IMR-90 (cell line): Measurements from ENCODE around the gene GPR176. TPM values are rescaled to one million over a fixed set of nuclear protein-coding genes. Genes with fewer than 3 reads are reported as not detected.

ENCODE experiments used
- ATAC-seq: fragments of 200-7000 bp; cut with Tn5 transposase; 2 replicates; pipeline ENCODE4 v1.9.1; 2020; ENCODE audit warnings: low read depth, mild to moderate bottlenecking, moderate library complexity
- BruUV-seq: library from RNA; stranded (reverse); fragments of 400-500 nt; replicated peaks from 2 replicates; lab custom pipeline; 2021; lab: Mats Ljungman, UMichigan
- CTCF ChIA-PET: fragments of 300-600 bp; formaldehyde crosslinking; extraction: SDS; loops from one replicate; lab custom pipeline; 2021; ENCODE audit warnings: antibody characterized with exemption; lab: Yijun Ruan, JAX
- POLR2A ChIA-PET: fragments of 300-600 bp; sonication (Branson Sonifier 250); formaldehyde crosslinking; loops from one replicate; lab custom pipeline; 2022; ENCODE audit warnings: antibody characterized with exemption; ENCODE audit not compliant: unreplicated experiment; lab: Charles Lee
- DNase-seq: peaks from one replicate; pipeline ENCODE4 v3.0.0; 2013
- H2AFZ ChIP-seq: replicated peaks from 2 replicates; pipeline ENCODE3; 2013; ENCODE audit warnings: low read length, mild to moderate bottlenecking; ENCODE audit not compliant: poor library complexity
- H2AK5ac ChIP-seq: 2 replicates; pipeline ENCODE4 v1.6.1; 2013; ENCODE audit warnings: low read depth, low read length, inconsistent platforms
- H2AK9ac ChIP-seq: replicated peaks from 2 replicates; pipeline ENCODE3; 2013; ENCODE audit warnings: mild to moderate bottlenecking, low read depth, low read length, moderate library complexity; ENCODE audit not compliant: poor library complexity
- H2BK120ac ChIP-seq: 2 replicates; pipeline ENCODE4 v1.6.1; 2013; ENCODE audit warnings: low read depth, low read length, inconsistent platforms
- H2BK15ac ChIP-seq: 3 replicates; pipeline ENCODE4 v1.6.1; 2013; ENCODE audit warnings: low read depth, low read length, inconsistent platforms
- H2BK20ac ChIP-seq: 2 replicates; pipeline ENCODE4 v1.6.1; 2013; ENCODE audit warnings: low read depth, mild to moderate bottlenecking, inconsistent platforms, low read length, moderate library complexity
- H2BK5ac ChIP-seq: 2 replicates; pipeline ENCODE4 v1.6.1; 2013; ENCODE audit warnings: mild to moderate bottlenecking, low read depth, low read length, inconsistent platforms; ENCODE audit not compliant: poor library complexity, severe bottlenecking
- H3K14ac ChIP-seq: replicated peaks from 2 replicates; pipeline ENCODE4 v1.6.1; 2013; ENCODE audit warnings: low read depth, low read length, inconsistent platforms
- H3K18ac ChIP-seq: 2 replicates; pipeline ENCODE4 v1.6.1; 2013; ENCODE audit warnings: low read depth, low read length, control low read depth
- H3K23ac ChIP-seq: 2 replicates; pipeline ENCODE4 v1.6.1; 2013; ENCODE audit warnings: low read depth, low read length, inconsistent platforms
- H3K27ac ChIP-seq: 2 replicates; pipeline ENCODE4 v1.5.1; 2013; ENCODE audit warnings: mild to moderate bottlenecking, control low read depth, low read length; ENCODE audit not compliant: insufficient read depth
- H3K27me3 ChIP-seq: 2 replicates; pipeline ENCODE4 v1.6.1; 2013; ENCODE audit warnings: low read length; ENCODE audit not compliant: control insufficient read depth, insufficient read depth
- H3K36me3 ChIP-seq: 2 replicates; pipeline ENCODE4 v1.6.1; 2013; ENCODE audit warnings: low read length, mixed read lengths; ENCODE audit not compliant: control insufficient read depth, insufficient read depth
- H3K4ac ChIP-seq: 2 replicates; pipeline ENCODE4 v1.6.1; 2013; ENCODE audit warnings: low read depth, low read length, inconsistent platforms
- H3K4me1 ChIP-seq: 2 replicates; pipeline ENCODE4 v1.6.1; 2013; ENCODE audit warnings: low read length, mixed read lengths; ENCODE audit not compliant: control insufficient read depth, insufficient read depth
- H3K4me2 ChIP-seq: 2 replicates; pipeline ENCODE4 v1.6.1; 2013; ENCODE audit warnings: low read depth, mild to moderate bottlenecking, control low read depth, low read length, moderate library complexity
- H3K4me3 ChIP-seq: 2 replicates; pipeline ENCODE4 v1.5.1; 2013; ENCODE audit warnings: low read depth, mild to moderate bottlenecking, control low read depth, low read length, moderate library complexity; ENCODE audit not compliant: insufficient read depth
- H3K56ac ChIP-seq: 2 replicates; pipeline ENCODE4 v1.6.1; 2013; ENCODE audit warnings: low read length, inconsistent platforms; ENCODE audit not compliant: insufficient read depth; ENCODE audit errors: extremely low read depth
- H3K79me1 ChIP-seq, 2 experiments: 2 replicates each; pipeline ENCODE4 v1.6.1; 2013; ENCODE audit warnings: low read length in 2 of 2, inconsistent platforms in 1 of 2, low read depth in 1 of 2
- H3K9ac ChIP-seq: 2 replicates; pipeline ENCODE4 v1.6.1; 2013; ENCODE audit warnings: low read depth, low read length, control low read depth
- H3K9me1 ChIP-seq: 2 replicates; pipeline ENCODE4 v1.6.1; 2013; ENCODE audit warnings: low read length, inconsistent platforms; ENCODE audit not compliant: insufficient read depth
- H3K9me3 ChIP-seq: 2 replicates; pipeline ENCODE4 v1.6.1; 2013; ENCODE audit warnings: low read length; ENCODE audit not compliant: control insufficient read depth, insufficient read depth
- H4K20me1 ChIP-seq: 2 replicates; pipeline ENCODE4 v1.6.1; 2013; ENCODE audit warnings: low read length, inconsistent platforms; ENCODE audit not compliant: insufficient read depth
- H4K5ac ChIP-seq: 2 replicates; pipeline ENCODE4 v1.6.1; 2013; ENCODE audit warnings: mild to moderate bottlenecking, low read depth, low read length, control low read depth
- H4K8ac ChIP-seq, 2 experiments: 2 replicates each; pipeline ENCODE4 v1.6.1; 2013; ENCODE audit warnings: low read depth in 2 of 2, low read length in 2 of 2, control low read depth in 1 of 2, inconsistent platforms in 1 of 2
- H4K91ac ChIP-seq: 2 replicates; pipeline ENCODE4 v1.6.1; 2013; ENCODE audit warnings: low read depth, low read length, inconsistent platforms; ENCODE audit not compliant: insufficient read depth
- BHLHE40 ChIP-seq: fragments of 150-350 bp; IDR thresholded peaks from 2 replicates; pipeline ENCODE4 v1.6.1; 2016; ENCODE audit warnings: mild to moderate bottlenecking, low read depth, low read length
- CEBPB ChIP-seq: IDR thresholded peaks from 2 replicates; pipeline ENCODE4 v1.6.1; 2012; ENCODE audit warnings: low read depth, low read length, improper control_type of control experiment
- CHD1 ChIP-seq: IDR thresholded peaks from 2 replicates; pipeline ENCODE4 v1.6.1; 2012; ENCODE audit warnings: low read depth, low read length, improper control_type of control experiment
- FOS ChIP-seq: fragments of 150-350 bp; IDR thresholded peaks from 2 replicates; pipeline ENCODE4 v1.6.1; 2016; ENCODE audit warnings: low read depth, low read length
- MAFK ChIP-seq: IDR thresholded peaks from 2 replicates; pipeline ENCODE4 v1.6.1; 2012; ENCODE audit warnings: low read depth, low read length, improper control_type of control experiment
- MAZ ChIP-seq: IDR thresholded peaks from 2 replicates; pipeline ENCODE4 v1.6.1; 2012; ENCODE audit warnings: low read depth, mild to moderate bottlenecking, low read length, improper control_type of control experiment, moderate library complexity, borderline replicate concordance
- MXI1 ChIP-seq: IDR thresholded peaks from 2 replicates; pipeline ENCODE4 v1.6.1; 2012; ENCODE audit warnings: low read depth, mild to moderate bottlenecking, low read length, moderate library complexity, borderline replicate concordance
- NFE2L2 ChIP-seq: fragments of 150-350 bp; IDR thresholded peaks from 2 replicates; pipeline ENCODE4 v1.6.1; 2016; ENCODE audit warnings: low read depth, mild to moderate bottlenecking, low read length
- POLR2A ChIP-seq: IDR thresholded peaks from 2 replicates; pipeline ENCODE4 v1.6.1; 2012; ENCODE audit warnings: mild to moderate bottlenecking, low read depth, low read length
- RAD21 ChIP-seq: IDR thresholded peaks from 2 replicates; pipeline ENCODE4 v1.6.1; 2012; ENCODE audit warnings: low read length, improper control_type of control experiment
- RCOR1 ChIP-seq: IDR thresholded peaks from 2 replicates; pipeline ENCODE4 v1.6.1; 2012; ENCODE audit warnings: mild to moderate bottlenecking, low read length, improper control_type of control experiment; ENCODE audit not compliant: insufficient replicate concordance
- RFX5 ChIP-seq: IDR thresholded peaks from 2 replicates; pipeline ENCODE4 v1.8.0; 2012; ENCODE audit warnings: low read depth, mild to moderate bottlenecking, low read length, moderate library complexity
- SMC3 ChIP-seq: fragments of 150-350 bp; IDR thresholded peaks from 2 replicates; pipeline ENCODE4 v1.6.1; 2016; ENCODE audit warnings: low read depth, mild to moderate bottlenecking, antibody characterized with exemption, low read length, moderate library complexity
- WGBS, 2 experiments: methylation state at CpG; one replicate each; pipeline versions ENCODE4 v1.1.5 to v1.1.7; 2013; ENCODE audit warnings: missing lambda C conversion rate in 2 of 2; ENCODE audit not compliant: insufficient read length in 1 of 2; ENCODE audit errors: extremely low coverage in 2 of 2; 5-methylcytosine and 5-hydroxymethylcytosine counted together
- dilution Hi-C: fragments of 300-500 bp; cut with HindIII; formaldehyde crosslinking; loops from one replicate; pipeline ENCODE4 v1.14.3; 2018; ENCODE audit warnings: low sequenced_read_pairs; ENCODE audit not compliant: unreplicated experiment
- in situ Hi-C: fragments of 300-500 bp; cut with MboI; formaldehyde crosslinking; loops from 3 replicates; pipeline ENCODE4 v1.14.3; 2019; ENCODE audit warnings: low sequenced_read_pairs, inconsistent platforms, mixed read lengths
- intact Hi-C: fragments of 100-400 bp; cut with micrococcal nuclease; formaldehyde crosslinking; loops from 2 replicates; pipeline ENCODE4 v1.10.0; 2022
- polyA plus RNA-seq, 3 experiments: library from polyadenylated mRNA; depleted of rRNA; stranded (reverse); fragments of >200 nt; gene quantifications; 2 replicates each; pipeline ENCODE4 v1.2.3, GENCODE V29; 2012; ENCODE audit warnings: low replicate concordance in 1 of 3
- total RNA-seq: library from RNA; depleted of rRNA; stranded (reverse); fragments of >200 nt; gene quantifications from 2 replicates; pipeline ENCODE4 v1.2.3, GENCODE V29; 2012
- TF ChIP-seq, protein P1 (sequence below): fragments of 150-350 bp; IDR thresholded peaks from 2 replicates; pipeline ENCODE4 v1.6.1; 2017; ENCODE audit warnings: mild to moderate bottlenecking, antibody characterized with exemption, low read length, low read depth
- TF ChIP-seq, protein P2 (sequence below): conservative IDR thresholded peaks from 2 replicates; pipeline ENCODE4 v1.5.1; 2012; ENCODE audit warnings: mild to moderate bottlenecking, low read depth, low read length, improper control_type of control experiment
- TF ChIP-seq, protein P3 (sequence below): fragments of 150-350 bp; IDR thresholded peaks from 2 replicates; pipeline ENCODE4 v1.6.1; 2016; ENCODE audit warnings: low read depth, mild to moderate bottlenecking, low read length, moderate library complexity, borderline replicate concordance

GPR176 gene
- total and polyA plus RNA-seq, 2 of the 4 experiments (the other 2 are of a cell fraction): 114 to 246 TPM

DNA sequence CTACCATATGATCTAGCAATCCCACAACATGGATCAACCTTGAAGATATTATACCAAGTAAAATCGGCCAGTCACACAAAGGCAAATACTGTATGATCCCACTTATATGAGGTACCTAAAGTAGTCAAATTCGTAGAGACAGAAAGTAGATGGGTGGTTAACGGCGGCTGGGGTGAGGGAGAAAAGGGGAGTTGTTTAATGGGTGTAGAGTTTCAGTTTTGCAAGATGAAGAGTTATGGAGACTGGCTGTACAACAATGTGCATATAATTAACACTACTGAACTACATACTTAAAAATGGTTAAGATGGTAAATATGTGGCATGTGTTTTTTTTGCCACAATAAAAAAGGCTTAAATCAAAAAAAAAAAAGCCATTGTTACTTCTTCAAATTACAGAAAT lies 60.4 kb downstream of the GPR176 start:
- Histone ChIP-seq H3K18ac (no peak overlapping the region), H3K4me3 (no peak overlapping the region), H3K23ac (no peak overlapping the region), H4K91ac (no peak overlapping the region), H4K20me1 (peaks cover 69% of the 10 kb centered on the region; the same call in 1 of the 2 replicates), H2BK20ac (no peak overlapping the region), H3K36me3 (0 out of 2 replicates have a peak, but pooled peaks cover 1% of the 10 kb centered on the region), H2AFZ (no peak overlapping the region), H3K4me2 (no peak overlapping the region), H3K27ac (no peak overlapping the region), H2AK9ac (no peak overlapping the region), H2BK5ac (no peak overlapping the region), H3K56ac (no peak overlapping the region), H3K9ac (no peak overlapping the region), H3K9me1 (peaks cover 8% of the 10 kb centered on the region), H3K14ac (no peak overlapping the region), H3K79me1 (peaks cover 23 to 78% of the 10 kb centered on the region in 2 experiments), H3K4me1 (peaks cover 15% of the 10 kb centered on the region), H3K27me3 (no peaks in the 10 kb centered on the region), H2AK5ac (no peak overlapping the region), H4K5ac (no peak overlapping the region), H2BK15ac (no peak overlapping the region), H2BK120ac (no peak overlapping the region), H3K4ac (no peak overlapping the region), H4K8ac (no peak overlapping the region), H3K9me3 (no peaks in the 10 kb centered on the region)
- dilution Hi-C loops: no loop called here
- CTCF ChIA-PET: interaction anchor here (0.6 kb wide), 1 partner anchor 210 kb away, joined by 3 read pairs; no protein-coding TSS in a partner anchor
- no CpG with 5 or more reads among the region's 4 CpGs for WGBS, 2 experiments
- no TSS peak for BruUV-seq
- ATAC-seq: no peak
- in situ Hi-C loops: no loop called here
- intact Hi-C loops: loop anchor here (5.0 kb wide), 1 partner anchor 42 kb away; no protein-coding TSS in a partner anchor
- TF ChIP-seq POLR2A: no peak
- TF ChIP-seq MAZ: no peak
- TF ChIP-seq BHLHE40: no peak
- no peak for TF ChIP-seq CEBPB
- no peak for TF ChIP-seq SMC3
- TF ChIP-seq CHD1: no peak
- TF ChIP-seq, protein P1, sequence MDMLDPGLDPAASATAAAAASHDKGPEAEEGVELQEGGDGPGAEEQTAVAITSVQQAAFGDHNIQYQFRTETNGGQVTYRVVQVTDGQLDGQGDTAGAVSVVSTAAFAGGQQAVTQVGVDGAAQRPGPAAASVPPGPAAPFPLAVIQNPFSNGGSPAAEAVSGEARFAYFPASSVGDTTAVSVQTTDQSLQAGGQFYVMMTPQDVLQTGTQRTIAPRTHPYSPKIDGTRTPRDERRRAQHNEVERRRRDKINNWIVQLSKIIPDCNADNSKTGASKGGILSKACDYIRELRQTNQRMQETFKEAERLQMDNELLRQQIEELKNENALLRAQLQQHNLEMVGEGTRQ: no peak
- no peak for TF ChIP-seq RFX5
- no peak for TF ChIP-seq MAFK
- no peak for TF ChIP-seq NFE2L2
- TF ChIP-seq RCOR1: no peak
- TF ChIP-seq, protein P2, sequence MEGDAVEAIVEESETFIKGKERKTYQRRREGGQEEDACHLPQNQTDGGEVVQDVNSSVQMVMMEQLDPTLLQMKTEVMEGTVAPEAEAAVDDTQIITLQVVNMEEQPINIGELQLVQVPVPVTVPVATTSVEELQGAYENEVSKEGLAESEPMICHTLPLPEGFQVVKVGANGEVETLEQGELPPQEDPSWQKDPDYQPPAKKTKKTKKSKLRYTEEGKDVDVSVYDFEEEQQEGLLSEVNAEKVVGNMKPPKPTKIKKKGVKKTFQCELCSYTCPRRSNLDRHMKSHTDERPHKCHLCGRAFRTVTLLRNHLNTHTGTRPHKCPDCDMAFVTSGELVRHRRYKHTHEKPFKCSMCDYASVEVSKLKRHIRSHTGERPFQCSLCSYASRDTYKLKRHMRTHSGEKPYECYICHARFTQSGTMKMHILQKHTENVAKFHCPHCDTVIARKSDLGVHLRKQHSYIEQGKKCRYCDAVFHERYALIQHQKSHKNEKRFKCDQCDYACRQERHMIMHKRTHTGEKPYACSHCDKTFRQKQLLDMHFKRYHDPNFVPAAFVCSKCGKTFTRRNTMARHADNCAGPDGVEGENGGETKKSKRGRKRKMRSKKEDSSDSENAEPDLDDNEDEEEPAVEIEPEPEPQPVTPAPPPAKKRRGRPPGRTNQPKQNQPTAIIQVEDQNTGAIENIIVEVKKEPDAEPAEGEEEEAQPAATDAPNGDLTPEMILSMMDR: no peak
- no peak for TF ChIP-seq MXI1
- TF ChIP-seq, protein P3, sequence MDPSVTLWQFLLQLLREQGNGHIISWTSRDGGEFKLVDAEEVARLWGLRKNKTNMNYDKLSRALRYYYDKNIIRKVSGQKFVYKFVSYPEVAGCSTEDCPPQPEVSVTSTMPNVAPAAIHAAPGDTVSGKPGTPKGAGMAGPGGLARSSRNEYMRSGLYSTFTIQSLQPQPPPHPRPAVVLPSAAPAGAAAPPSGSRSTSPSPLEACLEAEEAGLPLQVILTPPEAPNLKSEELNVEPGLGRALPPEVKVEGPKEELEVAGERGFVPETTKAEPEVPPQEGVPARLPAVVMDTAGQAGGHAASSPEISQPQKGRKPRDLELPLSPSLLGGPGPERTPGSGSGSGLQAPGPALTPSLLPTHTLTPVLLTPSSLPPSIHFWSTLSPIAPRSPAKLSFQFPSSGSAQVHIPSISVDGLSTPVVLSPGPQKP: no peak
- no peak for TF ChIP-seq FOS
- TF ChIP-seq RAD21: no peak
- POLR2A ChIA-PET: no interaction called here
- DNase-seq: no peak
